Retinal pigment epithelial cell (primary cell): Measurements from ENCODE around the gene RNF149.
A peak's percentile ranks its signal among the peaks of the same experiment; 100 is the strongest.
"Not testable (repeated sequence)": the region's sequence is repeated elsewhere in the genome, so short reads cannot be mapped to it uniquely, and the experiment has no call there.

Source experiments
- DNase-seq: peaks from one replicate; pipeline ENCODE4 v3.0.0-alpha.2; 2010; ENCODE audit warnings: low read depth
- H3K4me3 ChIP-seq: 2 replicates; pipeline ENCODE4 v1.5.1; 2011; ENCODE audit warnings: mild to moderate bottlenecking, low read length, control low read depth, moderate library complexity
- TF ChIP-seq, protein P1 (sequence below): conservative IDR thresholded peaks from 2 replicates; pipeline ENCODE4 v1.5.1; 2011; ENCODE audit warnings: low read depth, low read length, control low read depth, inconsistent platforms

Gene RNF149

DNA sequence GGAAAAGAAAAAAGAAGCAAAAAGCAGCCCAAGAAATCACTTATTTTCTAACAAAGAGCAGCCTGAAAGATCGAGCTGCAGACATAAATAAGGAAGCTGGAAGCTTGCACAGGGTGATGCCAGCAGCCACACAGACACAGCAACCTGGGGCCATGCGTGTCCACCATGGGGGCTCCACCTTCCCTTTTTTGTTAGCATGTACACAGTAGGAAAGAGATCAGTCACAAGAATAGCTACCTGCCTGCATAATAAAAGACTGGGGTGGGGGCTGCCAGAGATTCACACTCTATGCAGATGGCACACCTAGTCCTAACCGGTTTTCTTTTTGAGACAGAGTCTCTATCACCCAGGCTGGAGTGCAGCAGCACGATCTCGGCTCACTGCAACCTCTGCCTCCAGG lies 58.7 kb downstream of the RNF149 start:
- H3K4me3 ChIP-seq = no peak overlapping the region
- no peak for DNase-seq
- TF ChIP-seq, protein P1, sequence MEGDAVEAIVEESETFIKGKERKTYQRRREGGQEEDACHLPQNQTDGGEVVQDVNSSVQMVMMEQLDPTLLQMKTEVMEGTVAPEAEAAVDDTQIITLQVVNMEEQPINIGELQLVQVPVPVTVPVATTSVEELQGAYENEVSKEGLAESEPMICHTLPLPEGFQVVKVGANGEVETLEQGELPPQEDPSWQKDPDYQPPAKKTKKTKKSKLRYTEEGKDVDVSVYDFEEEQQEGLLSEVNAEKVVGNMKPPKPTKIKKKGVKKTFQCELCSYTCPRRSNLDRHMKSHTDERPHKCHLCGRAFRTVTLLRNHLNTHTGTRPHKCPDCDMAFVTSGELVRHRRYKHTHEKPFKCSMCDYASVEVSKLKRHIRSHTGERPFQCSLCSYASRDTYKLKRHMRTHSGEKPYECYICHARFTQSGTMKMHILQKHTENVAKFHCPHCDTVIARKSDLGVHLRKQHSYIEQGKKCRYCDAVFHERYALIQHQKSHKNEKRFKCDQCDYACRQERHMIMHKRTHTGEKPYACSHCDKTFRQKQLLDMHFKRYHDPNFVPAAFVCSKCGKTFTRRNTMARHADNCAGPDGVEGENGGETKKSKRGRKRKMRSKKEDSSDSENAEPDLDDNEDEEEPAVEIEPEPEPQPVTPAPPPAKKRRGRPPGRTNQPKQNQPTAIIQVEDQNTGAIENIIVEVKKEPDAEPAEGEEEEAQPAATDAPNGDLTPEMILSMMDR = no peak

- not testable (repeated sequence) for H3K4me3 ChIP-seq, DNase-seq
Measured at GRCh38 chr2:101248756-101249155, 59.7 kb downstream of the RNF149 start.

GRCh38 chr2:101245468-101245867 lies 63.0 kb downstream of the RNF149 start:
- not testable (repeated sequence) for H3K4me3 ChIP-seq, DNase-seq

GRCh38 chr2:101244899-101245298 lies 63.6 kb downstream of the RNF149 start:
- H3K4me3 ChIP-seq, DNase-seq: not testable (repeated sequence)

GRCh38 chr2:101244373-101244772 lies 64.1 kb downstream of the RNF149 start:
- not testable (repeated sequence) for DNase-seq, H3K4me3 ChIP-seq

DNA sequence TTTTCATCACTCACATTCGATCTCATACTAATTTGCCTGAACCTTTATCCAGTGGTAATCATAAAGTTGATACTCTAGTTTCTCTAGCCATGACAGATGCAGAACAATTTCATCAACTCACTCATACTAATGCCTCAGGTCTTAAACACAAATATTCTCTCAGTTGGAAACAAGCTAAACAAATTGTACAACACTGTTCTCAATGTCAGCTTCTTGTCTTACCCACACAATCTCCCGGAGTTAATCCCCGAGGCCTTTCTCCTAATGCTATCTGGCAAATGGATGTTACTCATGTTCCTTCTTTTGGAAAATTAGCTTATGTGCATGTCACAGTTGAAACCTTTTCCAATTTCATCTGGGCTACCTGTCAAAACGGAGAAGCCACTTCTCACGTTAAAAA lies 67.3 kb downstream of the RNF149 start:
- TF ChIP-seq, protein P1 = no peak
- no peak overlapping the region for H3K4me3 ChIP-seq
- DNase-seq = no peak

DNA sequence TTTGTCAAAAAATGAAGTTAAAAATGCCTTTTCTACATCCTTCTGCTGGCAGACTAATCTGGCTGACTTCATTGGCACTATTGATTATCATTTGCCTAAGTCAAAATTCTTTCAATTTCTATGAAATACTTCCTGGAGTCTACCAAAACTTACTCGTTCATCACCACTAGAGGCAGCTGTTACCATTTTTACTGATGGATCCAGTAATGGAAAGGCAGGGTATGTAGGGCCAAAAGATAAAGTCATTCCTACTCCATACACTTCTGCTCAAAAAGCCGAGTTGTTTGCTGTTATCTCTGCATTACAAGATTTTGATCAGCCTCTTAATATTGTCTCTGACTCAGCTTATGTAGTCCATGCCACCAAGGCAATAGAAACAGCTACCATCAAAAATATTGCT lies 67.8 kb downstream of the RNF149 start:
- not testable (repeated sequence) for DNase-seq, H3K4me3 ChIP-seq
- TF ChIP-seq, protein P1 = peak; percentile 56

DNA sequence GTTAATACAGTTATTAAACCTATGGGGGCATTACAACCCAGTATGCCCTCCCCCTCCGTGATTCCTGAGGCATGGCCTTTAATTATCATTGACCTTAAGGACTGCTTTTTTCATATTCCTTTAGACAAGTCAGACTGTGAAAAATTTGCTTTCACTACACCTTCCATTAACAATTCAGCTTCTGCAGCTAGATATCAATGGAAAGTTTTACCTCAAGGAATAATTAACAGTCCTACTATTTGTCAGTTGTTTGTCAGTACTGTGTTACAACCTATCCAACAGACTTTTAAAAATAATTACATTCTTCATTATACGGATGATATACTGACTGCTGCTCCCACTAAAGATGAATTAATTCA lies 68.8 kb downstream of the RNF149 start:
- DNase-seq, H3K4me3 ChIP-seq: not testable (repeated sequence)

- DNase-seq = no peak
- no peak overlapping the region for H3K4me3 ChIP-seq
Measured at GRCh38 chr2:101238930-101239759, 69.4 kb downstream of the RNF149 start.

GRCh38 chr2:101237944-101238343 lies 70.6 kb downstream of the RNF149 start:
- H3K4me3 ChIP-seq, DNase-seq: not testable (repeated sequence)

More at GRCh38 chr2:101238930-101239759, 69.4 kb downstream of the RNF149 start:
- TF ChIP-seq, protein P1 = no peak

DNA sequence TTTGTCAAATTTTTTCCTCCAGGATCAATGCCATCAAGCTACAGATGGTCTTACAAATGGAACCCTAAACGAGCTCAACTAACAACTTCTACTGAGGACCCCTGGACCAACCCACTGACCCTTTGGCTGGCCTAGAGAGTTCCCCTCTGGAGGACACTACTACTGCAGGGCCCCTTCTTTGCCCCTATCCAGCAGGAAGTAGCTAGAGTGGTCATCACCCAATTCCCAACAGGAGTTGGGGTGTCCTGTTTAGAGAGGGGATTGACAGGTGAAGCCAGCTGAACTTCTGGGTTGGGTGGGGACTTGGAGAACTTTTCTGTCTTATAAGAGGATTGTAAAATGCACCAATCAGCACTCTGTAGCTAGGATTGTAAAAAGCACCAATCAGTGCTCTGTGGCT lies 72.5 kb downstream of the RNF149 start:
- H3K4me3 ChIP-seq, DNase-seq: not testable (repeated sequence)
